ENCODE measurements around the gene SCYGR4. TPM values are rescaled to one million over a fixed set of nuclear protein-coding genes. Genes with fewer than 3 reads are reported as not detected.

The SCYGR4 gene, protein sequence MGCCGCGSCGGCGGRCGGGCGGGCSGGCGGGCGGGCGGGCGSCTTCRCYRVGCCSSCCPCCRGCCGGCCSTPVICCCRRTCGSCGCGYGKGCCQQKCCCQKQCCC
- total RNA-seq: not detected

DNA sequence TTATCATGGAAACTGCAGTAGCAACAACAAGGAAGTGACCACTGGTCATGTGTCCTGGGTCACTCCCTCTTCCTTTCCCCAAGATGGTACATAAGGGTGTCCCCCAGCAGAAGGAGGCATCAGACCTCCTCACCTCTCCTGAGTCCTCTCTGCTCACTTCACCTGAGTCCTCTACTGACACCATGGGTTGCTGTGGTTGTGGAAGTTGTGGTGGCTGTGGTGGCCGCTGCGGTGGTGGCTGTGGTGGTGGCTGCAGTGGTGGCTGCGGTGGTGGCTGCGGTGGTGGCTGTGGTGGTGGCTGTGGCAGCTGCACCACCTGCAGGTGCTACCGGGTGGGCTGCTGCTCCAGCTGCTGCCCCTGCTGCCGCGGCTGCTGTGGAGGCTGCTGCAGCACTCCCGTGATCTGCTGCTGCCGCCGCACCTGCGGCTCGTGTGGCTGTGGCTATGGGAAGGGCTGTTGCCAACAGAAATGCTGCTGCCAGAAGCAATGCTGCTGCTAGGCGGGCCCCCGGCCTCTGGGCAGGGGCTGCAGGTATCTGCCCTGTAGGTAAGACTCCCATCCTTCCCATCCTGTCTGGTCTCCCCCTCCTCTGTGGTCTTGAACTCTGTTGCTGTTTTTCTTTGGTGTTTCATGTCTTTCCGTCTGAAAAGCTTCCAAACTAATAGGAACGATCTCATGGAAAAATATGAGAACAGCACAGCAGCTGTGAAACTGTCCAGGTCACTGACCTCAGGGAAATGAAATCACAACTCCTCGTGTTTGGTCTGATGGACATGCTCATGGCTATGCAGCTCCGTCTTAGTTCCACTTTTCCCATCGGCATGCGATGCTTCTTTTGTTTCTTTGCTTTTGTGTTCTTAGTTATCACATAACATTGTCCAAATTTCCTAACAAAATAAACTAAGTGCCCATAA, at the start of gene SCYGR4:
SCYGR4 (plus strand) TSS at position 183 of the 915 bp plus-strand sequence; CDS start at position 183, 0 bp downstream.
- intact Hi-C loops (cut with micrococcal nuclease): no loop called here
- Mint-ChIP-seq H3K4me1 (ENCODE audit: low read depth) (no peaks in the 10 kb centered on the region), H3K9me3 (no peaks in the 10 kb centered on the region), H3K27me3 (peaks cover 13% of the 10 kb centered on the region), H3K36me3 (ENCODE audit: low read depth) (no peaks in the 10 kb centered on the region), H3K4me3 (no peak within 1 kb of the TSS), H3K27ac (no peak within 1 kb of the TSS)
- DNase-seq (no peak), ATAC-seq (no peak)
- no peak for TF ChIP-seq CTCF (IDR thresholded peaks at IDR 0.05)
- ChIA-PET POLR2A (no interaction called here), CTCF (no interaction called here)

- no peak overlapping the region for H3K4me3 Mint-ChIP-seq
- H3K4me1 Mint-ChIP-seq (ENCODE audit: low read depth): peaks cover 3% of the 10 kb centered on the region
- no peaks in the 10 kb centered on the region for H3K9me3 Mint-ChIP-seq
- ChIA-PET POLR2A (no interaction called here), CTCF (no interaction called here)
- DNase-seq: no peak
- H3K36me3 Mint-ChIP-seq (ENCODE audit: low read depth): no peaks in the 10 kb centered on the region
- intact Hi-C loops (cut with micrococcal nuclease): no loop called here
- no peaks in the 10 kb centered on the region for H3K27me3 Mint-ChIP-seq
- no peak overlapping the region for H3K27ac Mint-ChIP-seq
- no peak for TF ChIP-seq CTCF (IDR thresholded peaks at IDR 0.05)
- ATAC-seq: no peak
Measured at GRCh38 chr2:227568852-227569169, 48.5 kb upstream of the SCYGR4 start.

GRCh38 chr2:227570615-227571014, 46.7 kb upstream of the SCYGR4 start:
- intact Hi-C loops (cut with micrococcal nuclease): loop anchor here (10.0 kb wide), 1 partner anchor 166 kb away; no protein-coding TSS in a partner anchor
- H3K27ac Mint-ChIP-seq: no peak overlapping the region
- CTCF ChIA-PET: interaction anchor here (1.2 kb wide), 1 partner anchor 87 kb away, joined by 3 read pairs; no protein-coding TSS in a partner anchor

DNA sequence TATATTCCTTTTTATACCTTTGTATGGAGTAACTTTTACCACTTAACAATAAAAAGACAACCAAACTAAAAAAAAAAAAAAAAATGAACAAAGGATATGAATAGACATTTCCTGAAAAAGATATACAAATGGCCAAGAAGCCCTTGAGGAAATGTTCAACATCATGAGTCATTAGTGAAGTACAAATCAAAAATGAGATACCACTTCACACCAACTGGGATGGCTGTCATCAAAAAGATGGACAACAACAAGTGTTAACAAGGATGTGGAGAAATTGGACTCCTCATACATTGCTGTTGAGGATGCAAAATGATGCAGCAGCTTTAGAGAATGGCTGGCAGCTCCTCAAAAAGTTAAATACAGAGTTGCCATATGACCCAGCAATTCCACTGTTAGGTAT, 41.2 kb upstream of the SCYGR4 start:
- no peaks in the 10 kb centered on the region for H3K36me3 Mint-ChIP-seq (ENCODE audit: low read depth)
- peaks cover 19% of the 10 kb centered on the region for H3K27me3 Mint-ChIP-seq
- ChIA-PET POLR2A (no interaction called here), CTCF (no interaction called here)
- no peaks in the 10 kb centered on the region for H3K9me3 Mint-ChIP-seq
- intact Hi-C loops (cut with micrococcal nuclease): loop anchor here (10.0 kb wide), 1 partner anchor 171 kb away; no protein-coding TSS in a partner anchor
- no peak for DNase-seq
- no peak overlapping the region for H3K27ac Mint-ChIP-seq
- no peak for TF ChIP-seq CTCF (IDR thresholded peaks at IDR 0.05)
- H3K4me3 Mint-ChIP-seq: no peak overlapping the region
- ATAC-seq: no peak
- H3K4me1 Mint-ChIP-seq (ENCODE audit: low read depth): no peaks in the 10 kb centered on the region

More at GRCh38 chr2:227570615-227571014, 46.7 kb upstream of the SCYGR4 start:
- ATAC-seq (no peak), DNase-seq (no peak)
- POLR2A ChIA-PET: no interaction called here
- H3K4me3 Mint-ChIP-seq: no peak overlapping the region
- no peaks in the 10 kb centered on the region for H3K36me3 Mint-ChIP-seq (ENCODE audit: low read depth)
- H3K27me3 Mint-ChIP-seq: no peaks in the 10 kb centered on the region
- peaks cover 3% of the 10 kb centered on the region for H3K4me1 Mint-ChIP-seq (ENCODE audit: low read depth)
- no peaks in the 10 kb centered on the region for H3K9me3 Mint-ChIP-seq
- no peak for TF ChIP-seq CTCF (IDR thresholded peaks at IDR 0.05)

GRCh38 chr2:227576812-227577211, 40.5 kb upstream of the SCYGR4 start:
- no peak for TF ChIP-seq CTCF (IDR thresholded peaks at IDR 0.05)
- ChIA-PET POLR2A (no interaction called here), CTCF (no interaction called here)
- no peaks in the 10 kb centered on the region for H3K9me3 Mint-ChIP-seq
- H3K27me3 Mint-ChIP-seq: peaks cover 21% of the 10 kb centered on the region
- no peaks in the 10 kb centered on the region for H3K4me1 Mint-ChIP-seq (ENCODE audit: low read depth)
- no peak for DNase-seq
- no peak for ATAC-seq
- H3K4me3 Mint-ChIP-seq: no peak overlapping the region
- intact Hi-C loops (cut with micrococcal nuclease): loop anchor here (10.0 kb wide), 1 partner anchor 172 kb away; no protein-coding TSS in a partner anchor
- no peak overlapping the region for H3K27ac Mint-ChIP-seq
- no peaks in the 10 kb centered on the region for H3K36me3 Mint-ChIP-seq (ENCODE audit: low read depth)

Data from activated CD8-positive, alpha-beta T cell treated with anti-CD3 and anti-CD28 coated beads for 36 hours (primary cell).